Measurements from ENCODE around the gene NADK. TPM values are rescaled to one million over a fixed set of nuclear protein-coding genes. Genes with fewer than 3 reads are reported as not detected.

The NADK gene
- total and polyA plus RNA-seq, 7 donors = 14.5 to 37.7 (median 24.7) TPM

DNA sequence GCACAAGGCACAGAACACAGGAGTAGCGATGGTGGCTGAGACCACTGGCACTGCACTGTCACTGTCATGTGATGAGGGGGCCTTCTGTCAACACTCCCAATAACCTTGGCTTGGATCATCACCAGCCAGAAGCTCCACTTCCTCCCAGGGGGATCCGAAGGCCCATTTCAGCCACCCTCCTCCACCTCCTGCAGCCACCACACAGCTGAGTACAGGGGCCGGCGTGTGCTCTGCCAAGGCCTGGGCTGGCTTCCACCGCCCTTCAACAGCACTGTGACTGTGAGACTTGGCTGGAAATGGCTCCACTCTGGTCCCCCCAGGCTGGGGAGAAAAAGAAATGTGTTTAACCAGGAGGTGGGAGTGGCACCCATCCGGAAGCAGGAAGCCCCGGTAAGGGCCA, 9.9 kb upstream of the NADK start:
- Histone ChIP-seq H3K9me3 (no peaks in the 10 kb centered on the region), H3K4me3 (no peak overlapping the region), H3K27ac (no peak overlapping the region), H3K27me3 (ENCODE audit: insufficient read depth in 3 of 3, low read length in 2 of 3) (no peaks in the 10 kb centered on the region), H3K36me3 (ENCODE audit: insufficient read depth in 1 of 2, low read depth in 1 of 2) (peaks cover 0 to 84% of the 10 kb centered on the region in 2 donors), H3K4me1 (peaks cover 9% of the 10 kb centered on the region)
- intact Hi-C loops (cut with DNase I) = no loop called here
- ATAC-seq (peak in 2 of 4 donors; percentile 20 to 29), DNase-seq (no peak)
- WGBS, 3 donors = 57 to 65% (median 62%) methylated on average over 7 of the region's 7 CpGs
- TF ChIP-seq, protein P1, sequence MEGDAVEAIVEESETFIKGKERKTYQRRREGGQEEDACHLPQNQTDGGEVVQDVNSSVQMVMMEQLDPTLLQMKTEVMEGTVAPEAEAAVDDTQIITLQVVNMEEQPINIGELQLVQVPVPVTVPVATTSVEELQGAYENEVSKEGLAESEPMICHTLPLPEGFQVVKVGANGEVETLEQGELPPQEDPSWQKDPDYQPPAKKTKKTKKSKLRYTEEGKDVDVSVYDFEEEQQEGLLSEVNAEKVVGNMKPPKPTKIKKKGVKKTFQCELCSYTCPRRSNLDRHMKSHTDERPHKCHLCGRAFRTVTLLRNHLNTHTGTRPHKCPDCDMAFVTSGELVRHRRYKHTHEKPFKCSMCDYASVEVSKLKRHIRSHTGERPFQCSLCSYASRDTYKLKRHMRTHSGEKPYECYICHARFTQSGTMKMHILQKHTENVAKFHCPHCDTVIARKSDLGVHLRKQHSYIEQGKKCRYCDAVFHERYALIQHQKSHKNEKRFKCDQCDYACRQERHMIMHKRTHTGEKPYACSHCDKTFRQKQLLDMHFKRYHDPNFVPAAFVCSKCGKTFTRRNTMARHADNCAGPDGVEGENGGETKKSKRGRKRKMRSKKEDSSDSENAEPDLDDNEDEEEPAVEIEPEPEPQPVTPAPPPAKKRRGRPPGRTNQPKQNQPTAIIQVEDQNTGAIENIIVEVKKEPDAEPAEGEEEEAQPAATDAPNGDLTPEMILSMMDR (IDR thresholded peaks at IDR 0.05) = no peak

DNA sequence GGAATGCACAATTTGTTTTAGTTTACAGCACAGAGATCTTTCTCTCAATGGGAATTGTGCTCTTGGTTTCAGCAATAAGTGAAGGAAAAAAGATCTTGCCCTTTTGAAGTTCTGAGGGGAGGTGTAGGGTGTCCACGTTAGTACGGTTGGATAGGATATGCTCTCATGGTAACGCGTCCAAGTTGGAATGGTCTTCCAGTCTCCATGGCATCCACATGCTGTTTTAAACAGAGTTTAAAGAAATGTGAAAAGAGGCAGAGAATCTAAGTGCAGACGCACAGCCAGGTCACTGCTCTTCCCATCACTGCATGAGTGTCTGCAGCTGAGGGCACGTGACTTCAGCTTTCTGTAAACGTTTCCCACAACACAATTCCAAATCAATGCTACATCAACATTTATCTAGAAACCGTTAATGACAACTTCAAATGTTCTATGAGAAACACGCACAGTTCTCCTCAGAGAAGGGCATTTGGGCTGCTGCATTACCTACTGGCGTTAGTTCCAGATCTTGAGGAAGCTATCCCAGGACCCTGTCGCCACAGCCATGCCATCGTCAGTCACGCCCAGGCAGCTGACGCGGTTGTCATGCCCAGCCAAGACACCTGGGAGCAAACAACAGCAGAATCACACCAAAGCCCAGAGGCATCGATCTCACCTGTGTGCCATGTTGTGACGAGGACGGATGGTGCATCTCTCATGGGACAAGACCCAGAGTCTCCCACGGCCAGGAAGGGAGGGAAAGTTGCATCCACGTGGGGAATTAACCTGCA, 8.8 kb upstream of the NADK start:
- intact Hi-C loops (cut with DNase I) = no loop called here
- Histone ChIP-seq H3K4me1 (peaks cover 20% of the 10 kb centered on the region), H3K4me3 (no peak overlapping the region), H3K36me3 (ENCODE audit: insufficient read depth in 1 of 2, low read depth in 1 of 2) (peaks cover 0 to 73% of the 10 kb centered on the region in 2 donors), H3K27me3 (ENCODE audit: insufficient read depth in 3 of 3, low read length in 2 of 3) (no peaks in the 10 kb centered on the region), H3K27ac (no peak overlapping the region), H3K9me3 (no peaks in the 10 kb centered on the region)
- WGBS, 3 donors = 80 to 81% (median 81%) methylated on average over 20 of the region's 20 CpGs
- ATAC-seq (no peak), DNase-seq (no peak)
- TF ChIP-seq, protein P1 (IDR thresholded peaks at IDR 0.05) = no peak

DNA sequence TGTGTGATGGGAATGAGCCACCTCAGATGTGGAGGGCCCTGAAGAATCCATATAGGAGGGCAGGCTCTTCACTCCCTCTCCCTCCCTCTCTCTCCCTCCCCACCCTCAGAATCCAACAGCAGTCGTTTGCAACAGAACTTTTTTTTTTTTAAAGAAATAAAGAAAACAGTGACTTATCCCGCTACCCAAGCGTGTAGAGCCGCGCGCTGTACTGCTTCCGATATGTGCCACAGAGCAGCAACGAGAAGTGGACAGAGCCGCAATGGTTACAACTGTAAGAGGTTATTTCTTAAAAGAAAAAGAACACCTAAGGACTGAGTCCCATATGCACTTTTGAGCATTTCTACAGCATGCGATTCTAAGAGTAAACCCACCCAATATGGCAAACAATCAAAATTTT, 7.4 kb upstream of the NADK start:
- TF ChIP-seq, protein P1 (IDR thresholded peaks at IDR 0.05) = no peak
- WGBS, 3 donors = 90 to 95% (median 91%) methylated on average over 10 of the region's 10 CpGs
- H3K27me3 ChIP-seq (ENCODE audit: insufficient read depth in 3 of 3, low read length in 2 of 3) = no peaks in the 10 kb centered on the region
- DNase-seq (no peak), ATAC-seq (no peak)
- H3K9me3 ChIP-seq = no peaks in the 10 kb centered on the region
- H3K27ac ChIP-seq = no peak overlapping the region
- peaks cover 27% of the 10 kb centered on the region for H3K4me1 ChIP-seq
- no peak overlapping the region for H3K4me3 ChIP-seq
- peaks cover 0 to 60% of the 10 kb centered on the region in 2 donors for H3K36me3 ChIP-seq (ENCODE audit: insufficient read depth in 1 of 2, low read depth in 1 of 2)
- intact Hi-C loops (cut with DNase I) = no loop called here

DNA sequence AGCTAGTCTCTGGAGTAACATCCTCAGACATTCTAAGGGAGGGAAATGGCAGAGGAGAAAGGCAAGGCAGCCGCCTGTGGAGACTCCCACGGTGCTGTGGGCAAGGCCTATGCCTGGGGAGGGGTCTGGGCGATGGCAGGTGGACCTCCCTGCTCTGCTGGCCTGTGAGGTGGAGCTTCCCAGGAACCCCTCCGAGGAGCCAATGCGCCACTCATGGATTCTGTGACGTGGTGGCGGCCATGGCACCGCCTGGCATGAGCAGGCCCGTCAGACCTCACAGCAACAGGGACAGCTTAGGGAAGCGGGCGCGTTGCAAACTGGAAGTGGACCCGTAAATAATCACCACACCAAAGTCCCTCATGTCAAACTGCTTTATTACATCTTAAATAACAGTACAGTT, 6.7 kb upstream of the NADK start:
- TF ChIP-seq, protein P1 (IDR thresholded peaks at IDR 0.05) = no peak
- Histone ChIP-seq H3K27ac (no peak overlapping the region), H3K36me3 (ENCODE audit: insufficient read depth in 1 of 2, low read depth in 1 of 2) (peaks cover 0 to 52% of the 10 kb centered on the region in 2 donors), H3K9me3 (no peaks in the 10 kb centered on the region), H3K4me3 (no peak overlapping the region), H3K4me1 (peaks cover 30% of the 10 kb centered on the region), H3K27me3 (ENCODE audit: insufficient read depth in 3 of 3, low read length in 2 of 3) (no peaks in the 10 kb centered on the region)
- intact Hi-C loops (cut with DNase I) = no loop called here
- DNase-seq = no peak
- ATAC-seq = no peak
- WGBS, 3 donors = 92 to 95% (median 94%) methylated on average over 13 of the region's 13 CpGs
